HL-60 (cell line): Measurements from ENCODE around the gene EMILIN1.
A peak's percentile ranks its signal among the peaks of the same experiment; 100 is the strongest.

Experiments used
- DNase-seq, 2 experiments: peaks; one replicate each; pipeline ENCODE4 v3.0.0-alpha.2; 2010 to 2020; ENCODE audit warnings: low read depth in 1 of 2, low spot score in 1 of 2
- H3K27ac ChIP-seq: fragments of 250-450 bp; sonication (Bioruptor Pico); replicated peaks from 2 replicates; pipeline ENCODE4 v1.5.1; 2020; ENCODE audit warnings: mild to moderate bottlenecking, moderate library complexity
- H3K27me3 ChIP-seq: fragments of 250-450 bp; sonication (Bioruptor Pico); 2 replicates; pipeline ENCODE4 v1.5.1; 2021; ENCODE audit warnings: mild to moderate bottlenecking, moderate library complexity; ENCODE audit not compliant: insufficient read depth, poor library complexity, severe bottlenecking
- H3K4me3 ChIP-seq: replicated peaks from 2 replicates; pipeline ENCODE4 v1.5.1; 2011; ENCODE audit warnings: mild to moderate bottlenecking, control low read depth, low read length; ENCODE audit not compliant: insufficient read depth
- GABPA ChIP-seq: IDR thresholded peaks from 2 replicates; pipeline ENCODE4 v1.6.1; 2012; ENCODE audit warnings: low read depth
- POLR2AphosphoS5 ChIP-seq: IDR thresholded peaks from 2 replicates; pipeline ENCODE4 v1.6.1; 2012; ENCODE audit warnings: low read depth
- REST ChIP-seq: IDR thresholded peaks from 2 replicates; pipeline ENCODE4 v1.6.1; 2012; ENCODE audit warnings: low read depth; ENCODE audit not compliant: insufficient replicate concordance
- SPI1 ChIP-seq: IDR thresholded peaks from 2 replicates; pipeline ENCODE4 v1.6.1; 2012; ENCODE audit warnings: low read depth, mild to moderate bottlenecking, borderline replicate concordance
- TF ChIP-seq, protein P1 (sequence below): IDR thresholded peaks from one replicate; pipeline ENCODE4 v1.5.1; 2011; ENCODE audit warnings: low read length, control low read depth, inconsistent platforms; ENCODE audit not compliant: insufficient read depth

The EMILIN1 gene

DNA sequence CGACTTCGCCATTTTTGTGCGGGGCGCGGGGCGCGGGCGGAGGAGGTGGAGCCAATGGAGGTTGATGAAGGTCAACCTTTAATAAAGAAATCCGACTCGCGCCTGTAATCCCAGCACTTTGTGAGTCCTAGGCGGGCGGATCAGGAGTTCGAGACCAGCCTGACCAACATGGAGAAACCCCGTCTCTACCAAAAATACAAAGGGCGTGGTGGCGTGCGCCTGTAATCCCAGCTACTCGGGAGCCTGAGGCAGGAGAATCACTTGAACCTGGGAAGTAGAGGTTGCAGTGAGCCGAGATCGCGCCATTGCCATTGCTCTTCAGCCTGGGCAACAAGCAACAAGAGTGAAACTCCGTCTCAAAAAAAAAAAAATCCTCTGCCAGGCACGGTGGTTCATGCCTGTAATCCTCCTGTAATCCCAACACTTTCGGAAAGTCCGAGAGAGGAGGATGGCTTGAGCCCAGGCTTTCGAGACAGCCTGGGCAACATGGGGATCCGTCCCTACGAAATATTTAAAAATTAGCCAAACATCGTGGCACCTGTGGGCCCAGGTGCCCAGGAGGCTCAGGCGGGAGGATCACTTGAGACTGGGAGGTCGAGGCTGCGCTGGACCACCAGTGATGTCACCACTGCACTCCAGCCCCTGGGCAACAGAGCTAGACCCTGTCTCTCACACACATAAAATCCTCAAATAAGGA is 56.5 kb downstream of the EMILIN1 start:
- Histone ChIP-seq H3K27ac (peak overlapping the region; percentile 71), H3K4me3 (peak overlapping the region; percentile 10), H3K27me3 (no peaks in the 10 kb centered on the region)
- no peak for TF ChIP-seq POLR2AphosphoS5
- no peak for TF ChIP-seq GABPA
- TF ChIP-seq REST, result no peak
- TF ChIP-seq, protein P1, sequence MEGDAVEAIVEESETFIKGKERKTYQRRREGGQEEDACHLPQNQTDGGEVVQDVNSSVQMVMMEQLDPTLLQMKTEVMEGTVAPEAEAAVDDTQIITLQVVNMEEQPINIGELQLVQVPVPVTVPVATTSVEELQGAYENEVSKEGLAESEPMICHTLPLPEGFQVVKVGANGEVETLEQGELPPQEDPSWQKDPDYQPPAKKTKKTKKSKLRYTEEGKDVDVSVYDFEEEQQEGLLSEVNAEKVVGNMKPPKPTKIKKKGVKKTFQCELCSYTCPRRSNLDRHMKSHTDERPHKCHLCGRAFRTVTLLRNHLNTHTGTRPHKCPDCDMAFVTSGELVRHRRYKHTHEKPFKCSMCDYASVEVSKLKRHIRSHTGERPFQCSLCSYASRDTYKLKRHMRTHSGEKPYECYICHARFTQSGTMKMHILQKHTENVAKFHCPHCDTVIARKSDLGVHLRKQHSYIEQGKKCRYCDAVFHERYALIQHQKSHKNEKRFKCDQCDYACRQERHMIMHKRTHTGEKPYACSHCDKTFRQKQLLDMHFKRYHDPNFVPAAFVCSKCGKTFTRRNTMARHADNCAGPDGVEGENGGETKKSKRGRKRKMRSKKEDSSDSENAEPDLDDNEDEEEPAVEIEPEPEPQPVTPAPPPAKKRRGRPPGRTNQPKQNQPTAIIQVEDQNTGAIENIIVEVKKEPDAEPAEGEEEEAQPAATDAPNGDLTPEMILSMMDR, result no peak
- no peak for TF ChIP-seq SPI1
- DNase-seq, result no peak

DNA sequence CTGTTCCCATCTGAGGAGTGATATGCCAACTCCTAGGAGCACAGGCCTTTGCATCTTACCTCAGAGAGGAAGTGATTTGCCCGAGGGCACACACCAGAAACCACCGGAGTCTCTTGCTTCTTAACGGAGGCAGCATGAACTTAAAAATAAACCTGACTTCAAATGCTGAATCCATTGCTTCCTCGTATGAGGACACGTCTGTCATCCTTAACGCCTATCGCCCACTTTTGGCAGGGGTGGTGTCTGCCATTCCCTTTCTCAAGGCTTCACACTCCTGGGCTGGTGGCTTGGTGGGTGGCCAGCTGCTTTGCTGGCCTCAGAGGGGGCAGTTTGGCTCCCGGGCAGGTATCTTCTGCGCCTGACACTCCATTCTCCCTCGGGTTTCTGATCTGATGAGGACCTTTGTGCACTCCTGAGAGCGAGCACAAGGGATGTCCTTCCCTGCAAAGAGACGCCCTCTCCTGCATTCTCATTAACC is 57.1 kb downstream of the EMILIN1 start:
- TF ChIP-seq SPI1 (peak; percentile 72; the same call in 1 of the 2 replicates), REST (no peak), POLR2AphosphoS5 (no peak), GABPA (no peak)
- TF ChIP-seq, protein P1, result no peak

More for the DNA sequence above, 57.1 kb downstream of the EMILIN1 start:
- peak in 1 of 2 experiments; percentile 46 for DNase-seq
- no peaks in the 10 kb centered on the region for H3K27me3 ChIP-seq
- H3K4me3 ChIP-seq, result no peak overlapping the region
- H3K27ac ChIP-seq, result no peak overlapping the region
